ENCODE measurements around the gene SPINK5. TPM values are rescaled to one million over a fixed set of nuclear protein-coding genes. Genes with fewer than 3 reads are reported as not detected.

SPINK5 gene
- total RNA-seq, 1 experiment from 2014 or later = 6.0 TPM

DNA sequence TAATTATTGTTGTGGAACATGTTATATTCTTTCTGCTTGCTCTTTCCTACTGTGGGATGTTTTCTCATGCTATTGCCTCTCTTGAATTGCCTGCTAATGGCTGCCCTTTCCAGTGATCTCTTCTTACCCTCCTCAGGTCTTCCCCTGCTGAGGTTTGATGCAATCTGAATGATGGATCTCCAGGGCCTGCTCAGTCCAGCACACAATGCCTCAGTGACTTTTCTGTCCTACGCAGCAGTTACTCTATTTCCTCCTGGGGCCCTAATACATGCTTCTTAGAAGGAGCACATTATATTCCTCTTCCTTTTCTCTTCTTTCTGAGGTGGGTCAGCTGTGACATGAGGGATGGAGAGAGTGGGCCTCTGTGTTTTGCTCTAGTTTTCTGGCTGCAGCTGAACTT, 104.5 kb downstream of the SPINK5 start, which contains the start of gene SPINK14:
SPINK14 (plus strand) TSS at position 301 of the 400 bp plus-strand sequence. CDS start 1,187 bp downstream, outside the sequence.
- H3K4me1 ChIP-seq (ENCODE audit: insufficient read depth, low read length) = no peaks in the 10 kb centered on the region
- no peak within 1 kb of the TSS for H4K91ac ChIP-seq (ENCODE audit: insufficient read length, low read depth, low read length)
- Mint-ChIP-seq H3K27ac (no peak within 1 kb of the TSS), H3K9me3 (peaks cover 2 to 4% of the 10 kb centered on the region in 2 experiments; a peak in 1 of 5 replicates), H3K36me3 (ENCODE audit: insufficient read depth in 1 of 3, low read depth in 3 of 3) (no peaks in the 10 kb centered on the region), H3K27me3 (ENCODE audit: low read depth) (no peaks in the 10 kb centered on the region), H3K4me1 (no peaks in the 10 kb centered on the region), H3K4me3 (no peak within 1 kb of the TSS)
- no peaks in the 10 kb centered on the region for H3K9me3 ChIP-seq (ENCODE audit: control insufficient read depth, low read depth, low read length)
- no peak within 1 kb of the TSS for H2BK5ac ChIP-seq (ENCODE audit: insufficient read length, low read length)
- no peak within 1 kb of the TSS for H2BK15ac ChIP-seq (ENCODE audit: low read depth, low read length)
- H3K9ac ChIP-seq (ENCODE audit: extremely low read depth, insufficient read length, low read length) = no peak within 1 kb of the TSS
- no peak within 1 kb of the TSS for H3T11ph ChIP-seq (ENCODE audit: low read length)
- H3K23me2 ChIP-seq (ENCODE audit: insufficient read length, low read depth, low read length, poor library complexity, severe bottlenecking) = no peaks in the 10 kb centered on the region
- no peaks in the 10 kb centered on the region for H3K27me3 ChIP-seq (ENCODE audit: insufficient read depth, low read length)
- no peaks in the 10 kb centered on the region for H3K79me1 ChIP-seq (ENCODE audit: insufficient read depth, low read depth, low read length, poor library complexity, severe bottlenecking)
- DNase-seq = no peak
- no peak within 1 kb of the TSS for H2BK12ac ChIP-seq (ENCODE audit: insufficient read length, low read depth, low read length)
- no peaks in the 10 kb centered on the region for H4K20me1 ChIP-seq (ENCODE audit: control insufficient read depth, insufficient read depth, insufficient read length)
- no peak within 1 kb of the TSS for H3K56ac ChIP-seq (ENCODE audit: insufficient read length, low read depth, low read length)
- no peak within 1 kb of the TSS for H2AFZ ChIP-seq (ENCODE audit: low read length)
- H3K79me2 ChIP-seq (ENCODE audit: insufficient read depth, low read length) = no peaks in the 10 kb centered on the region
- no peak within 1 kb of the TSS for H2BK20ac ChIP-seq (ENCODE audit: low read depth, low read length, poor library complexity, severe bottlenecking)
- TF ChIP-seq, protein P1, sequence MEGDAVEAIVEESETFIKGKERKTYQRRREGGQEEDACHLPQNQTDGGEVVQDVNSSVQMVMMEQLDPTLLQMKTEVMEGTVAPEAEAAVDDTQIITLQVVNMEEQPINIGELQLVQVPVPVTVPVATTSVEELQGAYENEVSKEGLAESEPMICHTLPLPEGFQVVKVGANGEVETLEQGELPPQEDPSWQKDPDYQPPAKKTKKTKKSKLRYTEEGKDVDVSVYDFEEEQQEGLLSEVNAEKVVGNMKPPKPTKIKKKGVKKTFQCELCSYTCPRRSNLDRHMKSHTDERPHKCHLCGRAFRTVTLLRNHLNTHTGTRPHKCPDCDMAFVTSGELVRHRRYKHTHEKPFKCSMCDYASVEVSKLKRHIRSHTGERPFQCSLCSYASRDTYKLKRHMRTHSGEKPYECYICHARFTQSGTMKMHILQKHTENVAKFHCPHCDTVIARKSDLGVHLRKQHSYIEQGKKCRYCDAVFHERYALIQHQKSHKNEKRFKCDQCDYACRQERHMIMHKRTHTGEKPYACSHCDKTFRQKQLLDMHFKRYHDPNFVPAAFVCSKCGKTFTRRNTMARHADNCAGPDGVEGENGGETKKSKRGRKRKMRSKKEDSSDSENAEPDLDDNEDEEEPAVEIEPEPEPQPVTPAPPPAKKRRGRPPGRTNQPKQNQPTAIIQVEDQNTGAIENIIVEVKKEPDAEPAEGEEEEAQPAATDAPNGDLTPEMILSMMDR (conservative IDR thresholded peaks at IDR 0.05) = no peak
- H3K23ac ChIP-seq (ENCODE audit: insufficient read length, low read depth, low read length) = no peak within 1 kb of the TSS
- H3K27ac ChIP-seq (ENCODE audit: insufficient read length, low read depth, low read length) = no peak within 1 kb of the TSS
- H3K4me2 ChIP-seq (ENCODE audit: insufficient read depth, insufficient read length, low read length) = no peak within 1 kb of the TSS
- no CpG with 5 or more reads among the region's 1 CpG for WGBS (ENCODE audit: extremely low coverage, insufficient read length, low lambda C conversion rate)
- H3K4ac ChIP-seq (ENCODE audit: low read depth, low read length) = no peak within 1 kb of the TSS
- no peak within 1 kb of the TSS for H3K14ac ChIP-seq (ENCODE audit: insufficient read depth, low read length)
- H3K18ac ChIP-seq (ENCODE audit: insufficient read length, low read depth, low read length) = no peak within 1 kb of the TSS
- H4K8ac ChIP-seq (replicated peaks; ENCODE audit: insufficient read length, low read depth, low read length) = no peak within 1 kb of the TSS
- no peak within 1 kb of the TSS for H2AK5ac ChIP-seq (ENCODE audit: insufficient read length, low read length)
- H2BK120ac ChIP-seq (ENCODE audit: low read depth, low read length, poor library complexity, severe bottlenecking) = no peak within 1 kb of the TSS
- H4K5ac ChIP-seq (ENCODE audit: insufficient read length, low read depth, low read length) = no peak within 1 kb of the TSS

Data from H9 (cell line).